CD4-positive, alpha-beta memory T cell (primary cell): ENCODE results near the gene TRAPPC3. TPM values are rescaled to one million over a fixed set of nuclear protein-coding genes. Genes with fewer than 3 reads are reported as not detected.

Experiments used
- CTCF ChIA-PET: fragments of 350-600 bp; sonication (Branson Sonifier 250); formaldehyde crosslinking; loops from one replicate; lab custom pipeline; 2021; ENCODE audit warnings: inconsistent platforms; ENCODE audit not compliant: partially characterized antibody; lab: Charles Lee
- POLR2A ChIA-PET: fragments of 350-600 bp; sonication (Branson Sonifier 250); formaldehyde crosslinking; loops from one replicate; lab custom pipeline; 2021; ENCODE audit not compliant: partially characterized antibody; lab: Charles Lee
- DNase-seq, 5 donors: peaks; one replicate each; pipeline versions ENCODE4 v3.0.0 to v3.0.0-alpha.2; 2020 to 2022; ENCODE audit warnings: mixed read lengths in 1 of 5
- H3K27ac ChIP-seq: one replicate; pipeline ENCODE4 v1.7.0; 2013; ENCODE audit warnings: low read depth, low read length
- H3K27me3 ChIP-seq: 2 replicates; pipeline ENCODE4 v1.7.0; 2013; ENCODE audit warnings: mild to moderate bottlenecking, low read length, moderate library complexity; ENCODE audit not compliant: insufficient read depth
- H3K36me3 ChIP-seq: 2 replicates; pipeline ENCODE4 v1.7.0; 2013; ENCODE audit warnings: mild to moderate bottlenecking, low read length, moderate library complexity; ENCODE audit not compliant: insufficient read depth
- H3K4me1 ChIP-seq: 2 replicates; pipeline ENCODE4 v1.7.0; 2013; ENCODE audit warnings: mild to moderate bottlenecking, low read length, moderate library complexity; ENCODE audit not compliant: insufficient read depth
- H3K4me3 ChIP-seq, 2 donors: one replicate each; pipeline ENCODE4 v1.7.0; 2013; ENCODE audit warnings: low read length in 2 of 2, mild to moderate bottlenecking in 1 of 2
- H3K9me3 ChIP-seq, 2 donors: one replicate each; pipeline ENCODE4 v1.7.0; 2013; ENCODE audit warnings: low read length in 2 of 2, control low read depth in 1 of 2; ENCODE audit not compliant: control insufficient read depth in 1 of 2
- H3K27ac Mint-ChIP-seq, 7 donors: one replicate each; pipeline ENCODE4 v1.8.0; 2020 to 2021; ENCODE audit warnings: mixed read lengths in 7 of 7, mild to moderate bottlenecking in 6 of 7, inconsistent platforms in 3 of 7, moderate library complexity in 3 of 7
- H3K27me3 Mint-ChIP-seq, 2 donors: one replicate each; pipeline ENCODE4 v1.8.0; 2020 to 2021; ENCODE audit warnings: mixed read lengths in 2 of 2
- H3K36me3 Mint-ChIP-seq, 2 donors: one replicate each; pipeline ENCODE4 v1.8.0; 2020 to 2021; ENCODE audit warnings: mixed read lengths in 2 of 2, inconsistent platforms in 1 of 2, mild to moderate bottlenecking in 1 of 2
- H3K4me1 Mint-ChIP-seq, 4 donors: one replicate each; pipeline ENCODE4 v1.8.0; 2020 to 2021; ENCODE audit warnings: mixed read lengths in 4 of 4, mild to moderate bottlenecking in 1 of 4
- H3K4me3 Mint-ChIP-seq, 8 donors: one replicate each; pipeline ENCODE4 v1.8.0; 2020 to 2021; ENCODE audit warnings: mixed read lengths in 8 of 8, mild to moderate bottlenecking in 7 of 8, moderate library complexity in 6 of 8, inconsistent platforms in 3 of 8
- H3K9me3 Mint-ChIP-seq, 8 donors: one replicate each; pipeline ENCODE4 v1.8.0; 2020 to 2021; ENCODE audit warnings: mixed read lengths in 8 of 8, mild to moderate bottlenecking in 5 of 8, inconsistent platforms in 3 of 8, moderate library complexity in 1 of 8
- intact Hi-C: fragments of 100-400 bp; cut with micrococcal nuclease; formaldehyde crosslinking; loops from one replicate; pipeline ENCODE4 v1.15.1; 2023
- polyA plus RNA-seq, 2 donors: library from polyadenylated mRNA; unstranded; fragments of 300-500 nt; fragmentation: Illumina TruSeq; gene quantifications; one replicate each; pipeline ENCODE4 v1.2.3, GENCODE V29; 2021
- total RNA-seq, 2 experiments: library from RNA; stranded (reverse); gene quantifications; one replicate each; pipeline ENCODE4 v1.2.3, GENCODE V29; 2021

Gene TRAPPC3
- total and polyA plus RNA-seq, 4 experiments from 2014 or later: 51.8 to 190 (median 81.8) TPM

- peaks cover 18% of the 10 kb centered on the region for H3K27me3 ChIP-seq
- no peaks in the 10 kb centered on the region for H3K36me3 ChIP-seq
- no peak for DNase-seq
- peak overlapping the region in 1 of 7 donors; percentile 57 for H3K27ac Mint-ChIP-seq
- peaks cover 9 to 10% (median 10%) of the 10 kb centered on the region in 4 donors for H3K4me1 Mint-ChIP-seq
- no peak overlapping the region for H3K4me3 ChIP-seq
- H3K27me3 Mint-ChIP-seq: peaks cover 22 to 23% of the 10 kb centered on the region in 2 donors
- H3K27ac ChIP-seq: no peak overlapping the region
- H3K4me3 Mint-ChIP-seq: peak overlapping the region in 1 of 8 donors; percentile 20
- H3K9me3 ChIP-seq: no peaks in the 10 kb centered on the region
- no peaks in the 10 kb centered on the region for H3K9me3 Mint-ChIP-seq
- intact Hi-C loops: no loop called here
- H3K4me1 ChIP-seq: no peaks in the 10 kb centered on the region
- no peaks in the 10 kb centered on the region for H3K36me3 Mint-ChIP-seq
- ChIA-PET POLR2A (no interaction called here), CTCF (interaction anchor here (0.6 kb wide), 1 partner anchor 167 kb away, joined by 3 read pairs; no protein-coding TSS in a partner anchor)
Observed at GRCh38 chr1:36128126-36128904, 21.0 kb downstream of the TRAPPC3 start.

GRCh38 chr1:36126797-36127500 lies 22.3 kb downstream of the TRAPPC3 start:
- H3K36me3 Mint-ChIP-seq: no peaks in the 10 kb centered on the region
- H3K36me3 ChIP-seq: no peaks in the 10 kb centered on the region
- ChIA-PET CTCF (interaction anchor here (0.5 kb wide), 1 partner anchor 240 kb away, joined by 4 read pairs; no protein-coding TSS in a partner anchor), POLR2A (no interaction called here)
- H3K9me3 Mint-ChIP-seq: no peaks in the 10 kb centered on the region
- peak overlapping the region in 2 of 8 donors; percentile 19 to 54 for H3K4me3 Mint-ChIP-seq
- intact Hi-C loops: no loop called here
- peaks cover 21% of the 10 kb centered on the region for H3K27me3 ChIP-seq
- DNase-seq: no peak
- no peak overlapping the region for H3K4me3 ChIP-seq
- H3K27me3 Mint-ChIP-seq: peaks cover 32 to 36% of the 10 kb centered on the region in 2 donors
- H3K27ac ChIP-seq: no peak overlapping the region
- peaks cover 10 to 16% (median 13%) of the 10 kb centered on the region in 4 donors for H3K4me1 Mint-ChIP-seq
- no peaks in the 10 kb centered on the region for H3K4me1 ChIP-seq
- H3K9me3 ChIP-seq: no peaks in the 10 kb centered on the region
- no peak overlapping the region for H3K27ac Mint-ChIP-seq

GRCh38 chr1:36126005-36126716 lies 23.1 kb downstream of the TRAPPC3 start:
- POLR2A ChIA-PET: no interaction called here
- Histone ChIP-seq H3K36me3 (no peaks in the 10 kb centered on the region), H3K4me3 (no peak overlapping the region), H3K4me1 (no peaks in the 10 kb centered on the region), H3K27ac (no peak overlapping the region), H3K27me3 (peaks cover 21% of the 10 kb centered on the region), H3K9me3 (no peaks in the 10 kb centered on the region)
- CTCF ChIA-PET: no interaction called here
- no peak for DNase-seq
- Mint-ChIP-seq H3K4me3 (peak overlapping the region in 6 of 8 donors; percentile 28 to 48 (median 44)), H3K9me3 (no peaks in the 10 kb centered on the region), H3K27ac (peak overlapping the region in 3 of 7 donors; percentile 7 to 73 (median 18)), H3K27me3 (peaks cover 35 to 39% of the 10 kb centered on the region in 2 donors), H3K4me1 (peaks cover 10 to 16% (median 13%) of the 10 kb centered on the region in 4 donors), H3K36me3 (no peaks in the 10 kb centered on the region)
- intact Hi-C loops: no loop called here

GRCh38 chr1:36125129-36125991 lies 23.9 kb downstream of the TRAPPC3 start, which contains the start of gene COL8A2:
Gene COL8A2, minus strand, starts transcription at chr1:36125222. Its CDS starts 24,980 bp downstream, at chr1:36100242.
- Histone ChIP-seq H3K36me3 (no peaks in the 10 kb centered on the region), H3K4me1 (no peaks in the 10 kb centered on the region), H3K9me3 (no peaks in the 10 kb centered on the region), H3K4me3 (no peak within 1 kb of the TSS), H3K27me3 (peaks cover 21% of the 10 kb centered on the region), H3K27ac (no peak within 1 kb of the TSS)
- intact Hi-C loops: no loop called here
- Mint-ChIP-seq H3K27me3 (peaks cover 35 to 39% of the 10 kb centered on the region in 2 donors), H3K9me3 (no peaks in the 10 kb centered on the region), H3K36me3 (no peaks in the 10 kb centered on the region), H3K4me1 (peaks cover 10 to 16% (median 13%) of the 10 kb centered on the region in 4 donors), H3K4me3 (peak within 1 kb of the TSS; percentile 20 to 72 (median 54)), H3K27ac (peak within 1 kb of the TSS in 3 of 7 donors; percentile 31 to 73 (median 41))
- ChIA-PET POLR2A (no interaction called here), CTCF (no interaction called here)
- DNase-seq: no peak

GRCh38 chr1:36124404-36125128 lies 24.7 kb downstream of the TRAPPC3 start:
- Mint-ChIP-seq H3K36me3 (no peaks in the 10 kb centered on the region), H3K27me3 (peaks cover 35 to 39% of the 10 kb centered on the region in 2 donors), H3K4me1 (peaks cover 10 to 16% (median 13%) of the 10 kb centered on the region in 4 donors), H3K4me3 (peak overlapping the region in 7 of 8 donors; percentile 39 to 72 (median 59)), H3K27ac (peak overlapping the region in 2 of 7 donors; percentile 31 to 41), H3K9me3 (no peaks in the 10 kb centered on the region)
- no peak overlapping the region for H3K27ac ChIP-seq
- no peak for DNase-seq
- ChIA-PET POLR2A (no interaction called here), CTCF (no interaction called here)
- H3K36me3 ChIP-seq: no peaks in the 10 kb centered on the region
- H3K4me1 ChIP-seq: no peaks in the 10 kb centered on the region
- H3K9me3 ChIP-seq: no peaks in the 10 kb centered on the region
- H3K27me3 ChIP-seq: peaks cover 21% of the 10 kb centered on the region
- intact Hi-C loops: no loop called here
- H3K4me3 ChIP-seq: no peak overlapping the region

- Mint-ChIP-seq H3K4me1 (peaks cover 10 to 16% (median 13%) of the 10 kb centered on the region in 4 donors), H3K4me3 (peak overlapping the region in 3 of 8 donors; percentile 1 to 5 (median 4)), H3K27ac (peak overlapping the region in 1 of 7 donors; percentile 1), H3K27me3 (peaks cover 37 to 39% of the 10 kb centered on the region in 2 donors), H3K36me3 (no peaks in the 10 kb centered on the region), H3K9me3 (no peaks in the 10 kb centered on the region)
- intact Hi-C loops: no loop called here
- Histone ChIP-seq H3K9me3 (no peaks in the 10 kb centered on the region), H3K27ac (no peak overlapping the region), H3K27me3 (peaks cover 21% of the 10 kb centered on the region), H3K4me1 (no peaks in the 10 kb centered on the region), H3K36me3 (no peaks in the 10 kb centered on the region), H3K4me3 (no peak overlapping the region)
- DNase-seq: no peak
- POLR2A ChIA-PET: no interaction called here
- CTCF ChIA-PET: interaction anchor here (2.3 kb wide), 1 partner anchor 12 kb away, joined by 6 read pairs; no protein-coding TSS in a partner anchor
Observed at GRCh38 chr1:36123356-36123755, 25.9 kb downstream of the TRAPPC3 start.
